Right lobe of liver (tissue), 4 donors: ENCODE data around the gene FBP1.

Experiments used
- CTCF ChIP-seq, 4 donors: fragments of 200-600 bp in 3 of 4; fragments of 450-650 bp in 1 of 4; IDR thresholded peaks; one replicate each; pipeline versions ENCODE4 v1.5.1 to v1.8.0; 2016 to 2022; ENCODE audit warnings: antibody characterized with exemption in 4 of 4, mild to moderate bottlenecking in 2 of 4
- POLR2A ChIP-seq: fragments of 450-650 bp; IDR thresholded peaks from one replicate; pipeline ENCODE4 v1.6.1; 2017; ENCODE audit warnings: antibody characterized with exemption, mild to moderate bottlenecking
- donor health status: DM: no; HTN: no; CAD: no.
- donor health status: DM: no; HTN: no; CAD: no.
- donor health status: DM: no; HTN: yes; CAD: no.

DNA sequence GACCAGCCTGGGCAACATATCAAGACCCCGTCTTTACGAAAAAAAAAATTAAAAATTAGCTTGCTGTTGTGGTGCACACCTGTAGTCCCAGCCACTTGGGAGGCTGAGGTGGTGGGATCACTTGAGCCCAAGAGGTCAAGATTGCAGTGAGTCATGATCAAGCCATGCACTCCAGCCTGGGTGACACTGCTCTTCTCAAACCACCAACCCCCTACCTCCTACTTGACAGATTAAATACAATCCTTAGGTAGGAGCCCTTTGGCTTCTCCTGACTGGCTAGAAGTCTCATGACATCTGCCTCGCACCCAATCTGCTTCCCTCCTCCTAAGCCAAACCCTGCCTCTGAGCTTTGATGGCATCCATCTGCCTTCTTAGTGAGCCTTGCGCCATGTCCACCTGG is 11.6 kb upstream of the FBP1 start:
- TF ChIP-seq CTCF (IDR thresholded peaks at IDR 0.05) (no peak), POLR2A (no peak)
